Liver (tissue), 9 donors: ENCODE results near the gene RNF144A. TPM values are rescaled to one million over a fixed set of nuclear protein-coding genes. Genes with fewer than 3 reads are reported as not detected.

Source experiments
- DNase-seq: peaks from one replicate; pipeline ENCODE4 v3.0.0-alpha.2; 2017; ENCODE audit warnings: low spot score
- H3K27ac ChIP-seq, 2 donors: one replicate each; pipeline ENCODE4 v1.7.0; 2013; ENCODE audit warnings: inconsistent platforms in 2 of 2, low read length in 2 of 2, control low read depth in 1 of 2, low read depth in 1 of 2, mild to moderate bottlenecking in 1 of 2
- H3K27me3 ChIP-seq, 4 donors: one replicate each; pipeline versions ENCODE4 v1.6.1 to v1.7.0; 2013; ENCODE audit warnings: low read length in 3 of 4, inconsistent platforms in 1 of 4, mild to moderate bottlenecking in 1 of 4, moderate library complexity in 1 of 4; ENCODE audit not compliant: control insufficient read depth in 4 of 4, insufficient read depth in 4 of 4
- H3K36me3 ChIP-seq, 4 donors: one replicate each; pipeline versions ENCODE4 v1.6.1 to v1.7.0; 2013; ENCODE audit warnings: low read length in 3 of 4, mild to moderate bottlenecking in 3 of 4, low read depth in 1 of 4, moderate library complexity in 1 of 4; ENCODE audit not compliant: control insufficient read depth in 4 of 4, insufficient read depth in 3 of 4
- H3K4me1 ChIP-seq, 4 donors: one replicate each; pipeline versions ENCODE4 v1.6.1 to v1.7.0; 2013; ENCODE audit warnings: low read length in 3 of 4, mild to moderate bottlenecking in 3 of 4, moderate library complexity in 1 of 4; ENCODE audit not compliant: control insufficient read depth in 4 of 4, insufficient read depth in 4 of 4
- H3K4me3 ChIP-seq, 3 donors: one replicate each; pipeline versions ENCODE4 v1.6.1 to v1.7.0; 2013; ENCODE audit warnings: low read length in 3 of 3, control low read depth in 1 of 3, low read depth in 1 of 3, mild to moderate bottlenecking in 1 of 3
- H3K9ac ChIP-seq, 2 donors: one replicate each; pipeline ENCODE4 v1.7.0; 2013; ENCODE audit warnings: low read length in 2 of 2, mild to moderate bottlenecking in 2 of 2, moderate library complexity in 2 of 2, control low read depth in 1 of 2, low read depth in 1 of 2
- H3K9me3 ChIP-seq, 4 donors: one replicate each; pipeline versions ENCODE4 v1.6.1 to v1.7.0; 2013; ENCODE audit warnings: low read length in 3 of 4; ENCODE audit not compliant: control insufficient read depth in 4 of 4
- ATF3 ChIP-seq: IDR thresholded peaks from 2 replicates; pipeline ENCODE4 v1.6.1; 2016; ENCODE audit warnings: antibody characterized with exemption
- CTCF ChIP-seq: fragments of 150-350 bp; IDR thresholded peaks from 2 replicates; pipeline ENCODE4 v1.5.1; 2017; ENCODE audit warnings: improper control_type of control experiment, low read depth, low read length; ENCODE audit not compliant: missing input control
- EGR1 ChIP-seq, 2 donors: IDR thresholded peaks; 2 replicates each; pipeline ENCODE4 v1.6.1; 2016 to 2018; ENCODE audit warnings: antibody characterized with exemption in 2 of 2, low read depth in 2 of 2
- FOXA1 ChIP-seq: IDR thresholded peaks from 2 replicates; pipeline ENCODE4 v1.6.1; 2016; ENCODE audit warnings: antibody characterized with exemption
- FOXA2 ChIP-seq: IDR thresholded peaks from 2 replicates; pipeline ENCODE4 v1.6.1; 2016; ENCODE audit warnings: antibody characterized with exemption
- GABPA ChIP-seq, 2 donors: IDR thresholded peaks in 1 of 2; conservative IDR thresholded peaks in 1 of 2; 2 replicates each; pipeline ENCODE4 v1.6.1; 2016; ENCODE audit warnings: antibody characterized with exemption in 2 of 2, mild to moderate bottlenecking in 1 of 2, moderate library complexity in 1 of 2
- HNF4A ChIP-seq, 2 donors: conservative IDR thresholded peaks; 2 replicates each; pipeline ENCODE4 v1.6.1; 2016; ENCODE audit warnings: antibody characterized with exemption in 2 of 2, mild to moderate bottlenecking in 2 of 2
- JUND ChIP-seq, 2 donors: IDR thresholded peaks; 2 replicates each; pipeline ENCODE4 v1.6.1; 2016; ENCODE audit warnings: antibody characterized with exemption in 2 of 2
- MAX ChIP-seq: IDR thresholded peaks from 2 replicates; pipeline ENCODE4 v1.6.1; 2016; ENCODE audit warnings: antibody characterized with exemption
- NR2F2 ChIP-seq: IDR thresholded peaks from 2 replicates; pipeline ENCODE4 v1.6.1; 2016; ENCODE audit warnings: antibody characterized with exemption
- RAD21 ChIP-seq, 2 donors: IDR thresholded peaks; 2 replicates each; pipeline ENCODE4 v1.6.1; 2016; ENCODE audit warnings: antibody characterized with exemption in 2 of 2, mild to moderate bottlenecking in 2 of 2
- REST ChIP-seq: IDR thresholded peaks from 2 replicates; pipeline ENCODE4 v1.6.1; 2016; ENCODE audit warnings: antibody characterized with exemption, mild to moderate bottlenecking
- RXRA ChIP-seq, 2 donors: IDR thresholded peaks; 2 replicates each; pipeline ENCODE4 v1.6.1; 2017 to 2018; ENCODE audit warnings: antibody characterized with exemption in 2 of 2, mild to moderate bottlenecking in 1 of 2
- SP1 ChIP-seq: IDR thresholded peaks from 2 replicates; pipeline ENCODE4 v1.6.1; 2018; ENCODE audit warnings: antibody characterized with exemption, mild to moderate bottlenecking
- TAF1 ChIP-seq: conservative IDR thresholded peaks from 2 replicates; pipeline ENCODE4 v1.6.1; 2016; ENCODE audit warnings: antibody characterized with exemption, mild to moderate bottlenecking
- YY1 ChIP-seq: IDR thresholded peaks from 2 replicates; pipeline ENCODE4 v1.6.1; 2016; ENCODE audit warnings: antibody characterized with exemption, mild to moderate bottlenecking
- ZBTB33 ChIP-seq: IDR thresholded peaks from 2 replicates; pipeline ENCODE4 v1.6.1; 2016; ENCODE audit warnings: antibody characterized with exemption
- WGBS: extraction: QIAGEN DNeasy Blood & Tissue Kit; methylation state at CpG from one replicate; pipeline ENCODE4 v1.1.7; 2013; 5-methylcytosine and 5-hydroxymethylcytosine counted together
- polyA plus RNA-seq, 2 donors: library from polyadenylated mRNA; stranded (reverse) in 1 of 2; unstranded in 1 of 2; fragments of 200-250 nt in 1 of 2; fragments of >200 nt in 1 of 2; fragmentation: Nextera tagmentation in 1 of 2; extraction: Ambion mirVana in 1 of 2; gene quantifications; one replicate each; pipeline versions ENCODE4 v1.2.1 to v1.2.3, GENCODE V29; 2013 to 2015
- total RNA-seq, 2 donors: library from RNA; depleted of rRNA; stranded (reverse); fragments of >200 nt; gene quantifications; one replicate each; pipeline ENCODE4 v1.2.3, GENCODE V29; 2014
- donor health status: healthy.
- donor health status: healthy.
- donor health status: healthy.
- donor health status: healthy.
- donor health status: healthy.

Gene RNF144A
- total and polyA plus RNA-seq, 4 donors: 1.0 to 10.4 (median 2.3) TPM

- Histone ChIP-seq H3K27me3 (no peaks in the 10 kb centered on the region), H3K36me3 (no peaks in the 10 kb centered on the region), H3K4me1 (no peaks in the 10 kb centered on the region), H3K9me3 (peaks cover 0 to 2% (median 1%) of the 10 kb centered on the region in 4 donors), H3K9ac (no peak overlapping the region), H3K27ac (no peak overlapping the region), H3K4me3 (no peak overlapping the region)
- 81% methylated on average over 3 of the region's 3 CpGs for WGBS
- no peak for DNase-seq
- no peak for TF ChIP-seq HNF4A (conservative IDR thresholded peaks at IDR 0.05)
- TF ChIP-seq RAD21 (IDR thresholded peaks at IDR 0.05): no peak
- no peak for TF ChIP-seq REST
- TF ChIP-seq YY1: no peak
- no peak for TF ChIP-seq SP1
- TF ChIP-seq EGR1 (IDR thresholded peaks at IDR 0.05; ENCODE audit: low read depth in 2 of 2): no peak
- no peak for TF ChIP-seq TAF1
- no peak for TF ChIP-seq FOXA1
Measured at GRCh38 chr2:7063789-7064188, 146.6 kb downstream of the RNF144A start.

- Histone ChIP-seq H3K27ac (no peak overlapping the region), H3K36me3 (no peaks in the 10 kb centered on the region), H3K9ac (no peak overlapping the region), H3K27me3 (no peaks in the 10 kb centered on the region), H3K4me1 (no peaks in the 10 kb centered on the region), H3K9me3 (peaks cover 0 to 2% (median under 1%) of the 10 kb centered on the region in 4 donors), H3K4me3 (no peak overlapping the region)
- 88% methylated on average over 5 of the region's 5 CpGs for WGBS
- no peak for TF ChIP-seq MAX
- TF ChIP-seq RAD21 (IDR thresholded peaks at IDR 0.05): no peak
- no peak for TF ChIP-seq GABPA (IDR thresholded peaks at IDR 0.05 in 1 of 2, conservative IDR thresholded peaks at IDR 0.05 in 1 of 2)
- TF ChIP-seq JUND (IDR thresholded peaks at IDR 0.05): no peak
- TF ChIP-seq CTCF: no peak
- no peak for TF ChIP-seq FOXA1
- TF ChIP-seq RXRA (IDR thresholded peaks at IDR 0.05): no peak
- DNase-seq: no peak
Measured at GRCh38 chr2:7068457-7068856, 151.2 kb downstream of the RNF144A start.

GRCh38 chr2:7070483-7070882 is 153.3 kb downstream of the RNF144A start:
- no peak overlapping the region for H3K4me3 ChIP-seq
- no peaks in the 10 kb centered on the region for H3K9me3 ChIP-seq
- no peak for DNase-seq
- no peaks in the 10 kb centered on the region for H3K36me3 ChIP-seq
- 97% methylated on average over 5 of the region's 5 CpGs for WGBS
- no peaks in the 10 kb centered on the region for H3K4me1 ChIP-seq
- H3K27ac ChIP-seq: no peak overlapping the region
- no peaks in the 10 kb centered on the region for H3K27me3 ChIP-seq
- H3K9ac ChIP-seq: no peak overlapping the region
- TF ChIP-seq MAX (no peak), NR2F2 (no peak), GABPA (IDR thresholded peaks at IDR 0.05 in 1 of 2, conservative IDR thresholded peaks at IDR 0.05 in 1 of 2) (no peak), RAD21 (IDR thresholded peaks at IDR 0.05) (no peak), HNF4A (conservative IDR thresholded peaks at IDR 0.05) (no peak), FOXA1 (no peak), JUND (IDR thresholded peaks at IDR 0.05) (no peak), CTCF (no peak), TAF1 (no peak), ATF3 (no peak), ZBTB33 (no peak), EGR1 (IDR thresholded peaks at IDR 0.05; ENCODE audit: low read depth in 2 of 2) (no peak), RXRA (IDR thresholded peaks at IDR 0.05) (no peak), FOXA2 (no peak)
